ENCODE results near the gene ZNF471.

ZNF471 gene

GRCh38 chr19:56543776-56544175 is 36.1 kb downstream of the ZNF471 start:
- H3K27ac Mint-ChIP-seq = no peak overlapping the region
- H3K36me3 Mint-ChIP-seq (ENCODE audit: low read depth) = peaks cover 33% of the 10 kb centered on the region
- no peak overlapping the region for H3K4me3 Mint-ChIP-seq
- peaks cover 68% of the 10 kb centered on the region for H3K9me3 Mint-ChIP-seq
- H3K27me3 Mint-ChIP-seq (ENCODE audit: low read depth) = no peaks in the 10 kb centered on the region
- H3K4me1 Mint-ChIP-seq (ENCODE audit: low read depth) = peaks cover 4% of the 10 kb centered on the region
- DNase-seq (ENCODE audit: low spot score) = no peak

- peaks cover 60% of the 10 kb centered on the region for H3K9me3 Mint-ChIP-seq
- H3K36me3 Mint-ChIP-seq (ENCODE audit: low read depth) = peaks cover 34% of the 10 kb centered on the region
- H3K27ac Mint-ChIP-seq = no peak overlapping the region
- no peak overlapping the region for H3K4me3 Mint-ChIP-seq
- no peak for DNase-seq (ENCODE audit: low spot score)
- no peaks in the 10 kb centered on the region for H3K27me3 Mint-ChIP-seq (ENCODE audit: low read depth)
- H3K4me1 Mint-ChIP-seq (ENCODE audit: low read depth) = no peaks in the 10 kb centered on the region
Measured at GRCh38 chr19:56547535-56547934, 39.9 kb downstream of the ZNF471 start.

- Mint-ChIP-seq H3K4me3 (no peak overlapping the region), H3K4me1 (ENCODE audit: low read depth) (no peaks in the 10 kb centered on the region), H3K36me3 (ENCODE audit: low read depth) (peaks cover 28% of the 10 kb centered on the region), H3K27ac (no peak overlapping the region), H3K27me3 (ENCODE audit: low read depth) (no peaks in the 10 kb centered on the region), H3K9me3 (peaks cover 64% of the 10 kb centered on the region)
- no peak for DNase-seq (ENCODE audit: low spot score)
Measured at GRCh38 chr19:56554272-56554869, 46.7 kb downstream of the ZNF471 start.

GRCh38 chr19:56562766-56563165 is 55.1 kb downstream of the ZNF471 start:
- DNase-seq (ENCODE audit: low spot score) = no peak
- no peaks in the 10 kb centered on the region for H3K27me3 Mint-ChIP-seq (ENCODE audit: low read depth)
- H3K4me3 Mint-ChIP-seq = no peak overlapping the region
- H3K4me1 Mint-ChIP-seq (ENCODE audit: low read depth) = peaks cover 3% of the 10 kb centered on the region
- H3K27ac Mint-ChIP-seq = no peak overlapping the region
- H3K9me3 Mint-ChIP-seq = peaks cover 93% of the 10 kb centered on the region
- peaks cover 11% of the 10 kb centered on the region for H3K36me3 Mint-ChIP-seq (ENCODE audit: low read depth)

GRCh38 chr19:56566904-56567273 is 59.2 kb downstream of the ZNF471 start:
- peaks cover 84% of the 10 kb centered on the region for H3K9me3 Mint-ChIP-seq
- no peak for DNase-seq (ENCODE audit: low spot score)
- peaks cover 40% of the 10 kb centered on the region for H3K36me3 Mint-ChIP-seq (ENCODE audit: low read depth)

GRCh38 chr19:56567274-56568120 is 59.8 kb downstream of the ZNF471 start, which contains the start of gene ZNF470:
Gene ZNF470, plus strand, starts transcription at chr19:56567468. Its CDS starts 2,844 bp downstream, at chr19:56570312.
- Mint-ChIP-seq H3K27me3 (ENCODE audit: low read depth) (no peaks in the 10 kb centered on the region), H3K36me3 (ENCODE audit: low read depth) (peaks cover 40% of the 10 kb centered on the region), H3K9me3 (peaks cover 78% of the 10 kb centered on the region), H3K4me3 (peak within 1 kb of the TSS; percentile 93), H3K4me1 (ENCODE audit: low read depth) (peaks cover 4% of the 10 kb centered on the region), H3K27ac (peak within 1 kb of the TSS; percentile 79)
- DNase-seq (ENCODE audit: low spot score) = peak; percentile 87

More at GRCh38 chr19:56566904-56567273, 59.2 kb downstream of the ZNF471 start:
- Mint-ChIP-seq H3K27me3 (ENCODE audit: low read depth) (no peaks in the 10 kb centered on the region), H3K4me3 (peak overlapping the region; percentile 93), H3K4me1 (ENCODE audit: low read depth) (peaks cover 4% of the 10 kb centered on the region), H3K27ac (peak overlapping the region; percentile 79)

- no peaks in the 10 kb centered on the region for H3K27me3 Mint-ChIP-seq (ENCODE audit: low read depth)
- peaks cover 78% of the 10 kb centered on the region for H3K9me3 Mint-ChIP-seq
- peaks cover 3% of the 10 kb centered on the region for H3K4me1 Mint-ChIP-seq (ENCODE audit: low read depth)
- DNase-seq (ENCODE audit: low spot score) = no peak
- H3K27ac Mint-ChIP-seq = no peak overlapping the region
- H3K4me3 Mint-ChIP-seq = no peak overlapping the region
- H3K36me3 Mint-ChIP-seq (ENCODE audit: low read depth) = peaks cover 61% of the 10 kb centered on the region
Measured at GRCh38 chr19:56572589-56572988, 64.9 kb downstream of the ZNF471 start.

GRCh38 chr19:56573914-56574313 is 66.3 kb downstream of the ZNF471 start:
- DNase-seq (ENCODE audit: low spot score) = no peak
- H3K4me1 Mint-ChIP-seq (ENCODE audit: low read depth) = no peaks in the 10 kb centered on the region
- H3K27me3 Mint-ChIP-seq (ENCODE audit: low read depth) = no peaks in the 10 kb centered on the region
- H3K36me3 Mint-ChIP-seq (ENCODE audit: low read depth) = peaks cover 54% of the 10 kb centered on the region
- H3K9me3 Mint-ChIP-seq = peaks cover 81% of the 10 kb centered on the region
- H3K4me3 Mint-ChIP-seq = no peak overlapping the region
- no peak overlapping the region for H3K27ac Mint-ChIP-seq

GRCh38 chr19:56577719-56578602 is 70.3 kb downstream of the ZNF471 start:
- H3K4me3 Mint-ChIP-seq = no peak overlapping the region
- no peak for DNase-seq (ENCODE audit: low spot score)
- no peaks in the 10 kb centered on the region for H3K4me1 Mint-ChIP-seq (ENCODE audit: low read depth)
- H3K36me3 Mint-ChIP-seq (ENCODE audit: low read depth) = peaks cover 32% of the 10 kb centered on the region
- peaks cover 78% of the 10 kb centered on the region for H3K9me3 Mint-ChIP-seq
- H3K27ac Mint-ChIP-seq = no peak overlapping the region
- no peaks in the 10 kb centered on the region for H3K27me3 Mint-ChIP-seq (ENCODE audit: low read depth)
